GM18951 (cell line): Measurements from ENCODE around the gene ANO2.

Experiments
- POLR2A ChIP-seq: IDR thresholded peaks from 4 replicates; pipeline ENCODE4 v1.6.1; 2011; ENCODE audit warnings: mild to moderate bottlenecking; ENCODE audit not compliant: insufficient read length, insufficient read depth; ENCODE audit errors: extremely low read depth
- in situ Hi-C: fragments of 300-500 bp; cut with MboI; formaldehyde crosslinking; loops from one replicate; pipeline ENCODE4 v1.12.0; 2022; ENCODE audit warnings: low sequenced_read_pairs, mixed read lengths, inconsistent platforms; ENCODE audit not compliant: unreplicated experiment

Gene ANO2

GRCh38 chr12:5716976-5717375 lies 228.1 kb downstream of the ANO2 start:
- TF ChIP-seq POLR2A = no peak
- in situ Hi-C loops = no loop called here

- TF ChIP-seq POLR2A = no peak
- in situ Hi-C loops = no loop called here
Measured at GRCh38 chr12:5716201-5716600, 228.9 kb downstream of the ANO2 start.

GRCh38 chr12:5715021-5715420 lies 230.0 kb downstream of the ANO2 start:
- no peak for TF ChIP-seq POLR2A
- in situ Hi-C loops = no loop called here

- in situ Hi-C loops = no loop called here
- no peak for TF ChIP-seq POLR2A
Measured at GRCh38 chr12:5713599-5714081, 231.4 kb downstream of the ANO2 start.

GRCh38 chr12:5710260-5710878 lies 234.7 kb downstream of the ANO2 start:
- no peak for TF ChIP-seq POLR2A
- in situ Hi-C loops = no loop called here

GRCh38 chr12:5708371-5708770 lies 236.7 kb downstream of the ANO2 start:
- in situ Hi-C loops = no loop called here

GRCh38 chr12:5706247-5706646 lies 238.8 kb downstream of the ANO2 start:
- TF ChIP-seq POLR2A = no peak
- in situ Hi-C loops = no loop called here

More at GRCh38 chr12:5708371-5708770, 236.7 kb downstream of the ANO2 start:
- TF ChIP-seq POLR2A = no peak

- no peak for TF ChIP-seq POLR2A
- in situ Hi-C loops = no loop called here
Measured at GRCh38 chr12:5705791-5706190, 239.3 kb downstream of the ANO2 start.

- in situ Hi-C loops = no loop called here
- no peak for TF ChIP-seq POLR2A
Measured at GRCh38 chr12:5694759-5695409, 250.2 kb downstream of the ANO2 start.

GRCh38 chr12:5692850-5693249 lies 252.2 kb downstream of the ANO2 start:
- no peak for TF ChIP-seq POLR2A
- in situ Hi-C loops = no loop called here

GRCh38 chr12:5691943-5692342 lies 253.1 kb downstream of the ANO2 start:
- TF ChIP-seq POLR2A = no peak
- in situ Hi-C loops = no loop called here

GRCh38 chr12:5690240-5690639 lies 254.8 kb downstream of the ANO2 start:
- TF ChIP-seq POLR2A = no peak
- in situ Hi-C loops = no loop called here

- TF ChIP-seq POLR2A = no peak
- in situ Hi-C loops = no loop called here
Measured at GRCh38 chr12:5689773-5690172, 255.3 kb downstream of the ANO2 start.

- no peak for TF ChIP-seq POLR2A
- in situ Hi-C loops = no loop called here
Measured at GRCh38 chr12:5688226-5688625, 256.8 kb downstream of the ANO2 start.

GRCh38 chr12:5685935-5686334 lies 259.1 kb downstream of the ANO2 start:
- TF ChIP-seq POLR2A = no peak
- in situ Hi-C loops = no loop called here

GRCh38 chr12:5684989-5685388 lies 260.1 kb downstream of the ANO2 start:
- TF ChIP-seq POLR2A = no peak
- in situ Hi-C loops = no loop called here
